Stimulated activated CD4-positive, alpha-beta T cell treated with anti-CD3 and anti-CD28 coated beads, Interleukin-1b, Interleukin-23, amount 100 ng/mL, for 24 hours (primary cell): ENCODE data around the gene SLC25A23.

Source experiments
- DNase-seq, 4 experiments: peaks; one replicate each; pipeline ENCODE4 v3.0.0-alpha.2; 2020; ENCODE audit warnings: low read depth in 4 of 4, low spot score in 1 of 4

Gene SLC25A23

GRCh38 chr19:6481541-6482342 lies 22.1 kb upstream of the SLC25A23 start, which contains the start of gene DENND1C:
DENND1C (minus strand) TSS chr19:6481787; CDS start chr19:6481695, 92 bp downstream.
- peak in 3 of 4 experiments; percentile 34 to 63 (median 49) for DNase-seq

- DNase-seq, result no peak
Observed at GRCh38 chr19:6480848-6481415, 21.3 kb upstream of the SLC25A23 start.

- no peak for DNase-seq
Observed at GRCh38 chr19:6479836-6480398, 20.3 kb upstream of the SLC25A23 start.

- no peak for DNase-seq
Observed at GRCh38 chr19:6478815-6479214, 19.2 kb upstream of the SLC25A23 start.

GRCh38 chr19:6476896-6477431 lies 17.4 kb upstream of the SLC25A23 start:
- DNase-seq, result no peak

GRCh38 chr19:6476155-6476895 lies 16.7 kb upstream of the SLC25A23 start:
- peak; percentile 37 to 53 (median 44) for DNase-seq

- no peak for DNase-seq
Observed at GRCh38 chr19:6475321-6476108, 15.9 kb upstream of the SLC25A23 start.

- DNase-seq, result no peak
Observed at GRCh38 chr19:6473647-6474046, 14.1 kb upstream of the SLC25A23 start.

- DNase-seq, result no peak
Observed at GRCh38 chr19:6472713-6473112, 13.1 kb upstream of the SLC25A23 start.

- no peak for DNase-seq
Observed at GRCh38 chr19:6471076-6471475, 11.5 kb upstream of the SLC25A23 start.

GRCh38 chr19:6470173-6470572 lies 10.6 kb upstream of the SLC25A23 start:
- no peak for DNase-seq

- DNase-seq, result no peak
Observed at GRCh38 chr19:6467384-6467783, 7.8 kb upstream of the SLC25A23 start.

- no peak for DNase-seq
Observed at GRCh38 chr19:6466526-6467248, 7.1 kb upstream of the SLC25A23 start.

GRCh38 chr19:6465663-6466062 lies 6.1 kb upstream of the SLC25A23 start:
- DNase-seq, result no peak

GRCh38 chr19:6465006-6465405 lies 5.4 kb upstream of the SLC25A23 start:
- no peak for DNase-seq

GRCh38 chr19:6464070-6464873 lies 4.7 kb upstream of the SLC25A23 start, which contains the start of gene CRB3:
CRB3 (plus strand) TSS chr19:6464271; CDS start chr19:6464702, 431 bp downstream.
- DNase-seq, result no peak

- DNase-seq, result peak; percentile 93 to 97 (median 95)
Observed at GRCh38 chr19:6460099-6460884, 700 bp upstream of the SLC25A23 start.

- no peak for DNase-seq
Observed at GRCh38 chr19:6458695-6459261, 814 bp downstream of the SLC25A23 start.
